ENCODE results near the gene ESRRG.

ESRRG gene

GRCh38 chr1:216499581-216500272 lies 223.5 kb downstream of the ESRRG start:
- DNase-seq: no peak

- no peak for DNase-seq
These were observed 225.0 kb downstream of the ESRRG start for GRCh38 chr1:216498277-216498676.

- DNase-seq: no peak
These were observed 238.2 kb downstream of the ESRRG start for GRCh38 chr1:216485042-216485441.

GRCh38 chr1:216483672-216484401 lies 239.4 kb downstream of the ESRRG start:
- no peak for DNase-seq

GRCh38 chr1:216482620-216483019 lies 240.6 kb downstream of the ESRRG start:
- no peak for DNase-seq

- DNase-seq: no peak
These were observed 245.0 kb downstream of the ESRRG start for GRCh38 chr1:216478238-216478637.

GRCh38 chr1:216476341-216476740 lies 246.9 kb downstream of the ESRRG start:
- DNase-seq: no peak

- DNase-seq: no peak
These were observed 247.5 kb downstream of the ESRRG start for GRCh38 chr1:216475659-216476276.

- no peak for DNase-seq
These were observed 256.9 kb downstream of the ESRRG start for GRCh38 chr1:216466162-216466801.

GRCh38 chr1:216464489-216464888 lies 258.7 kb downstream of the ESRRG start:
- DNase-seq: peak; percentile 96

GRCh38 chr1:216462066-216462775 lies 261.0 kb downstream of the ESRRG start:
- peak; percentile 56 for DNase-seq

- peak; percentile 35 for DNase-seq
These were observed 261.8 kb downstream of the ESRRG start for GRCh38 chr1:216461466-216461865.

- DNase-seq: no peak
These were observed 263.5 kb downstream of the ESRRG start for GRCh38 chr1:216459651-216460207.

- peak; percentile 36 for DNase-seq
These were observed 264.4 kb downstream of the ESRRG start for GRCh38 chr1:216458812-216459211.

- peak; percentile 41 for DNase-seq
These were observed 265.9 kb downstream of the ESRRG start for GRCh38 chr1:216457356-216457755.

- peak; percentile 82 for DNase-seq
These were observed 266.5 kb downstream of the ESRRG start for GRCh38 chr1:216456682-216457081.

- no peak for DNase-seq
These were observed 269.5 kb downstream of the ESRRG start for GRCh38 chr1:216453777-216454176.

Measured in fibroblast of upper back skin (primary cell).